ENCODE results near the gene ALDH5A1. TPM values are rescaled to one million over a fixed set of nuclear protein-coding genes. Genes with fewer than 3 reads are reported as not detected.

ALDH5A1 gene
- total RNA-seq, 1 donor from 2014 or later: 3.7 TPM

DNA sequence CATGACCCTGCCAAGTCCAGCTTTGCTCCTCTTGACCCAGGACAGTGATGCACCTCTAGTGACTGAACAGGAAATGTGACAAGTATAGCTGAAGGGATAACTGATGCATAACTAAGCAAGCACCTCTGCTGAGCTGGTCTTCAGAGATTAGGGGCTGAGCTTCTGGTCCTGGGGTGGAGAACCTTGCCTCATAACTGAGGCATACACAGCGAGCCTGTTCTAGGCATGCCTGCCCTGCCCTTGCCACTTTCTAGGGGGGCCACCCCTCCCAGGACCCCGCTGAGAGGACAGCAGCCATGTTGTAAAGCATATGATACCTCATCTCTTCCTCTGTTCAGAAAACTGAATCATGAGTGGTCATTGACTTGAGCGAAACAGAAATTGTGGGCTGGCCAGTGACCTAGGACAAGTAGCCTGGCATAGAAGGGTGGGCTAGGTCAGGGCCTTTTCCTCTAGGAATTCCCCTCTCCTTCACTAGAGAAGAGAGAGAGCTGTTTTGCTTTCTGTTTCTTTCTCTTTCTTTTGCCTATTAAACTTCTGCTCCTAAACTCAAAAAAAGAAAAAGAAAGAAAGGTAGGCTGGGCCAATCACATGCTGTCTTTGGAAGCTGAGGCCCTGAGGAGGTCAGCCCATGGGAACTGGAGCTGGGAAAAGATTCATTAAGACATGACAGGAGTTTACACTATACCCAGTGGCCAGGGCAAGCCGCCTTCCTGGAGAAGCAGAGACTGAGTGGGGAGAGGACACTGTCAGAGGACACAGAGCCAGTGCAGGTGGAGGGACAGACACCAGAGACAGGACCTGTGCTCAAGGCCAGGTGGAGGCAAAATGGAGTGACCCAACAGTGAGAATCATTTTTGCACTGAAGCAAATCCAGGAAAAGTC is 23.1 kb downstream of the ALDH5A1 start:
- no peaks in the 10 kb centered on the region for H4K20me1 ChIP-seq (ENCODE audit: insufficient read depth, low read length)
- no peak overlapping the region for H3K9ac ChIP-seq (ENCODE audit: low read length)
- no peak overlapping the region for H3K4me2 ChIP-seq (ENCODE audit: low read length)
- DNase-seq (ENCODE audit: low read depth) (no peak), FAIRE-seq (no peak)
- Mint-ChIP-seq H3K27me3 (ENCODE audit: low read depth, unreplicated experiment) (no peaks in the 10 kb centered on the region), H3K36me3 (ENCODE audit: low read depth, unreplicated experiment) (no peaks in the 10 kb centered on the region), H3K4me1 (ENCODE audit: low read depth, unreplicated experiment) (peaks cover 3% of the 10 kb centered on the region), H3K27ac (ENCODE audit: unreplicated experiment) (peak overlapping the region; percentile 34), H3K9me3 (ENCODE audit: unreplicated experiment) (no peaks in the 10 kb centered on the region), H3K4me3 (ENCODE audit: unreplicated experiment) (no peak overlapping the region)
- H3K27me3 ChIP-seq (ENCODE audit: insufficient read depth, low read length): no peaks in the 10 kb centered on the region
- TF ChIP-seq EZH2 (IDR thresholded peaks at IDR 0.05; ENCODE audit: insufficient read depth, low read length): no peak
- TF ChIP-seq, protein P1, sequence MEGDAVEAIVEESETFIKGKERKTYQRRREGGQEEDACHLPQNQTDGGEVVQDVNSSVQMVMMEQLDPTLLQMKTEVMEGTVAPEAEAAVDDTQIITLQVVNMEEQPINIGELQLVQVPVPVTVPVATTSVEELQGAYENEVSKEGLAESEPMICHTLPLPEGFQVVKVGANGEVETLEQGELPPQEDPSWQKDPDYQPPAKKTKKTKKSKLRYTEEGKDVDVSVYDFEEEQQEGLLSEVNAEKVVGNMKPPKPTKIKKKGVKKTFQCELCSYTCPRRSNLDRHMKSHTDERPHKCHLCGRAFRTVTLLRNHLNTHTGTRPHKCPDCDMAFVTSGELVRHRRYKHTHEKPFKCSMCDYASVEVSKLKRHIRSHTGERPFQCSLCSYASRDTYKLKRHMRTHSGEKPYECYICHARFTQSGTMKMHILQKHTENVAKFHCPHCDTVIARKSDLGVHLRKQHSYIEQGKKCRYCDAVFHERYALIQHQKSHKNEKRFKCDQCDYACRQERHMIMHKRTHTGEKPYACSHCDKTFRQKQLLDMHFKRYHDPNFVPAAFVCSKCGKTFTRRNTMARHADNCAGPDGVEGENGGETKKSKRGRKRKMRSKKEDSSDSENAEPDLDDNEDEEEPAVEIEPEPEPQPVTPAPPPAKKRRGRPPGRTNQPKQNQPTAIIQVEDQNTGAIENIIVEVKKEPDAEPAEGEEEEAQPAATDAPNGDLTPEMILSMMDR (IDR thresholded peaks at IDR 0.05; ENCODE audit: insufficient read depth, low read depth, low read length): no peak
- no peak overlapping the region for H3K4me3 ChIP-seq (ENCODE audit: insufficient read depth, low read depth, low read length)
- H3K9me3 ChIP-seq (ENCODE audit: insufficient read depth, low read depth, low read length): no peaks in the 10 kb centered on the region
- H2AFZ ChIP-seq (ENCODE audit: low read depth, low read length): no peak overlapping the region
- no peaks in the 10 kb centered on the region for H3K36me3 ChIP-seq (ENCODE audit: insufficient read depth, low read length)
- no peak overlapping the region for H3K27ac ChIP-seq (ENCODE audit: low read depth, low read length)
- no peaks in the 10 kb centered on the region for H3K4me1 ChIP-seq (ENCODE audit: insufficient read depth, low read length)
- H3K79me2 ChIP-seq (ENCODE audit: insufficient read depth, low read length): no peaks in the 10 kb centered on the region

DNA sequence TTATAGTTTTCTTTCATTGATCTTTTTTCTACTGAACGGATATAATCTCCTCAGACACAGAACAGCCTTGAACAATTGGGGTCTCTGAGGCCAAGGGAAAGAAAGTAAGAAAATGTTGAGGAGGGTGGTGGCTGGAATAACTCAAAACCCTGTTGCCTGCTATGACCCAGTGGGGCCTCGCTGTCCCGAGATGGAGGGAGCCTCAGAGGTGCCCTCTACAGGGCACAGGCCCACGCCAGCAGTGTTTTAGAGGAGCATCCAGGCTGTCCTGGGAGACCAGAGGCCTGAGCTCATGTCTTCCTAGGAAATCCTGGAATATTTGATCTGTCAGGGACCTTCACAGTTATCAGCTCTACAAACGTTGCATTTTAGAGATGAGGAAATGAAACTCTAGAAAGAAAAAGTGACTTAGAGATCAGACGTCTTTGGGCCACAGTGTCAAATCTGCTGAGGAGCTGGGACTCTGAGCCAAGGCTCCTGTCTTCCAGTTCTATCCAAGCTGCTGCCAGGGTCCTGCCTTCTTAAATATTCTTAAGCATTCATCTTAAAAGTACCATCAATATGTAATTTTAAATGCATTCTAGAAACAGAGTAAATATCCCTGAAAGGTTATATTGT is 26.3 kb downstream of the ALDH5A1 start:
- Mint-ChIP-seq H3K27ac (ENCODE audit: unreplicated experiment) (no peak overlapping the region), H3K36me3 (ENCODE audit: low read depth, unreplicated experiment) (no peaks in the 10 kb centered on the region), H3K27me3 (ENCODE audit: low read depth, unreplicated experiment) (peaks cover 4% of the 10 kb centered on the region), H3K4me3 (ENCODE audit: unreplicated experiment) (no peak overlapping the region), H3K9me3 (ENCODE audit: unreplicated experiment) (no peaks in the 10 kb centered on the region), H3K4me1 (ENCODE audit: low read depth, unreplicated experiment) (peaks cover 3% of the 10 kb centered on the region)
- no peaks in the 10 kb centered on the region for H3K79me2 ChIP-seq (ENCODE audit: insufficient read depth, low read length)
- no peaks in the 10 kb centered on the region for H3K9me3 ChIP-seq (ENCODE audit: insufficient read depth, low read depth, low read length)
- H3K4me2 ChIP-seq (ENCODE audit: low read length): no peak overlapping the region
- DNase-seq (ENCODE audit: low read depth) (no peak), FAIRE-seq (no peak)
- no peaks in the 10 kb centered on the region for H3K36me3 ChIP-seq (ENCODE audit: insufficient read depth, low read length)
- no peak overlapping the region for H3K4me3 ChIP-seq (ENCODE audit: insufficient read depth, low read depth, low read length)
- no peaks in the 10 kb centered on the region for H3K4me1 ChIP-seq (ENCODE audit: insufficient read depth, low read length)
- H3K27me3 ChIP-seq (ENCODE audit: insufficient read depth, low read length): no peaks in the 10 kb centered on the region
- H4K20me1 ChIP-seq (ENCODE audit: insufficient read depth, low read length): no peaks in the 10 kb centered on the region
- no peak overlapping the region for H3K9ac ChIP-seq (ENCODE audit: low read length)
- no peak for TF ChIP-seq EZH2 (IDR thresholded peaks at IDR 0.05; ENCODE audit: insufficient read depth, low read length)
- TF ChIP-seq, protein P1 (IDR thresholded peaks at IDR 0.05; ENCODE audit: insufficient read depth, low read depth, low read length): peak; percentile 58
- H3K27ac ChIP-seq (ENCODE audit: low read depth, low read length): no peak overlapping the region
- H2AFZ ChIP-seq (ENCODE audit: low read depth, low read length): no peak overlapping the region

Measured in astrocyte (in vitro differentiated cells and primary cell).